CD4-positive, alpha-beta T cell treated with Interleukin-4 for 1 hour (primary cell): ENCODE measurements around the gene RGL3.
"Not testable (repeated sequence)": the region's sequence is repeated elsewhere in the genome, so short reads cannot be mapped to it uniquely, and the experiment has no call there.

Experiments
- DNase-seq, 2 donors: peaks; one replicate each; pipeline ENCODE4 v3.0.0-alpha.2; 2020 to 2022

The RGL3 gene

DNA sequence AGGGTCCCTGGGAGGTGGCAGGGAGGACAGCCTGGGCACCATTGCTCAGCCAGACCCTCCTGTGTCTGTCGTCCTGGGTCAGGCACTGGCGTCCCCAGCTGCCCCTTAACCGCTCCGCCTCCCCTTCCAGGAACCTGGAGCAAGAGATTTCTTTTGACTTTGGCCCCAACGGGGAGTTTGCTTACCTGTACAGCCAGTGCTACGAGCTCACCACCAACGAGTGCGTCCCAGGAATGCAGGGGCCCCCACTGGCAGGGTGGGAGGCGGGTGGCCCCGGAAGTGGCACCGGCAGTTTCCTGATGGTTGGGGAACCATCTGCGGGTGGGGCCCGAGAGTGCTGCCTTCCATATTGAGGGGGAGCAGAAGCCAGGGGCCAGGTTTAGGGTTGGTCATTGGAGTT is 29.3 kb upstream of the RGL3 start:
- no peak for DNase-seq

- DNase-seq: no peak
Measured at GRCh38 chr19:11447347-11448262, 28.5 kb upstream of the RGL3 start.

- peak; percentile 34 to 36 for DNase-seq
Measured at GRCh38 chr19:11446652-11447301, 27.7 kb upstream of the RGL3 start.

- DNase-seq: no peak
Measured at GRCh38 chr19:11446271-11446651, 27.1 kb upstream of the RGL3 start.

- DNase-seq: no peak
Measured at GRCh38 chr19:11445141-11445540, 26.0 kb upstream of the RGL3 start.

DNA sequence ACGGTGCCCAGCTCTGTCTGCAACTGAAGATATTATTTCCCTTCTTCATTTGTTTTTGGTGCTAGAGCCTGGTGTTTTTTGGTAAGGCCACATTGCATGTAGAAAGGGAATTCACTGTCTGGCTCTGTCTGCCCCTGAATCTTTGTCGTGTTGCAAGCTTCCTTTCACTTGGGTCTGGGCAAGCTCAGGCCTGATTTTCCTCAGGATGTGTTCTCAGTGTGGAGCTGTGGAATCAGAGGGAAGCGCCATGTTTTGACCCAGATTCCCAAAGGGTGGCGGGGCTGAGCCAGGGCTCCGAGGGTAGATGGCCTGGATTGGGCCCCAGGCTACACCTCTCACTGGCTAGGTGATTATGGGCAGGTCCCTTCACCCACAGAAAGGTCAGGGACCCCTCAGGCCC is 24.9 kb upstream of the RGL3 start:
- DNase-seq: no peak

GRCh38 chr19:11437955-11438354 is 18.8 kb upstream of the RGL3 start:
- DNase-seq: peak in 1 of 2 donors; percentile 74

DNA sequence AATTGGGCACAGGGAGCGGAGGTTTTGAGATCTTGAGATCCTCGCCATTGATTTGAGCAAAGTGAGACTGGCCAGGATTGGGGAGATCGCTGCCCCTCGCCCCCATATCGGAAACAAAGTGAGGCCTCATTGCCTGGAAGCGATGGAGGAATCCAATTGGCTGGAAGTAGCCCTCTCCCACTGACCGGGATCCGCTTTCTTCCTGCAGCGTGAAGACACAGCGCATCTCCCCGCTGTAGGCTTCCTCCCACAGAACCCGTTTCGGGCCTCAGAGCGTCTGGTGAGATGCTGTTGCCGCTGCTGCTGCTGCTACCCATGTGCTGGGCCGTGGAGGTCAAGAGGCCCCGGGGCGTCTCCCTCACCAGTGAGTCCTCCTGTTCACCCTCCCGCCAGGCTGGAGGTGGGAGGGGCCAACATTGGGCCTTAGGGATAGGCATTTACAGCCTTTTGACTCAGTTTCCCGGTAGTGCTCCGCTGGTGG is 16.8 kb upstream of the RGL3 start:
- DNase-seq: no peak

DNA sequence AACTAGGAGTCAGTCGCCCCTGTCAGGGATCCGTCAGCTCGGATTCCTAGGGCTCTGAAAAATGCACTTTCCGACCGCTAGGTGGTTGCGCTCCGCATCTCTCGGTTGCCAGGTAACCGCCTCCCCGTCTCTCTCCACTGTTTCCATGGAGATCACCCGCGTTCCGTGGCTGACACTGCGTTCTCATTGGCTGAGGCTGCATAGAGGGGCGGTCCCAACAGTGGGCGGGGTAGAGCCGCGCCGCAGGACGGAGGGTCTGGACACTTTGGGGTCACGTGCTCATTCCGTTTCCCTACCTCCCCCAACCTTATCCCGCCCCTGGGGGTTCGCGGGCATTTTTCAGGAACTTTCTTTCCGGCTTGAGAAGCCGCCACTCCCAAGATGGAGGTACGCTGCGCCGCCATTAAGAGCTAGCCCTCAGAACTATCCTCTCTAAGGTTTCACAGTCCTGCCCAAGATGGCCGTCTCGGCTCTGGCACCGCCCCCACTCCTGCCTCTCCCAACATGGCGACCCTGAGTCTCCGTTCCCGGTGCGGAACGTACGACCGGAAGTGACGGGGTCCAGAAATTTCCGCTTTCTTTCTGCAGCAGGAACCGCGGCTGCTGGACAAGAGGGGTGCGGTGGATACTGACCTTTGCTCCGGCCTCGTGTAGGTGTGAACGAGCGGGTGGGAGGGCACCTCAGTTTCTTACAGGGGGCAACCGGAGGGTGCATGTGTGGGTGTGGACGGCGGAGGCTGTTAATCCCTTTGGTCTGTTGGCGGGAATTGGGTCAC is 16.1 kb upstream of the RGL3 start, which contains the start of the genes ODAD3 and PRKCSH:
Gene ODAD3, minus strand, starts transcription at position 65 of the 776 bp plus-strand sequence. CDS start 105 bp downstream, outside the sequence.
Gene PRKCSH, plus strand, starts transcription at position 579 of the 776 bp plus-strand sequence. CDS start 483 bp downstream, outside the sequence.
- DNase-seq: peak; percentile 99

GRCh38 chr19:11434703-11435056 is 15.6 kb upstream of the RGL3 start:
- no peak for DNase-seq

DNA sequence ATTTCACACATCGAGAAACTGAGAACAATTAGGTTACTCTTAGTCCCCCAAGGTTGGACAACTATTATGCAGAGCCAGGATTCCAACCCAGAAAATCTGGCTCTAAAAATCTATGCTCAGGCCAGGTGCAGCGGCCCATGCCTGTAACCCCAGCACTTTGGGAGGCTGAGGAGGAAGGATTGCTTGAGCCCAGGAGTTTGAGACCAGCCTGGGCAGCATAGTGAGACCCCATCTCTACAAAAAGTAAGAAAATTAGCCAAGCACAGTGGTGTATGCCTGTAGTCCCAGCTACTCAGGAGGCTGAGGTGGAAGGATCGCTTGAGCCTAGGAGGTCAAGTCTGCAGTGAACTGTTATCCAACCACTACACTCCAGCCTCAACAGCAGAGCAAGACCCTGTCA is 14.4 kb upstream of the RGL3 start:
- DNase-seq: not testable (repeated sequence)

DNA sequence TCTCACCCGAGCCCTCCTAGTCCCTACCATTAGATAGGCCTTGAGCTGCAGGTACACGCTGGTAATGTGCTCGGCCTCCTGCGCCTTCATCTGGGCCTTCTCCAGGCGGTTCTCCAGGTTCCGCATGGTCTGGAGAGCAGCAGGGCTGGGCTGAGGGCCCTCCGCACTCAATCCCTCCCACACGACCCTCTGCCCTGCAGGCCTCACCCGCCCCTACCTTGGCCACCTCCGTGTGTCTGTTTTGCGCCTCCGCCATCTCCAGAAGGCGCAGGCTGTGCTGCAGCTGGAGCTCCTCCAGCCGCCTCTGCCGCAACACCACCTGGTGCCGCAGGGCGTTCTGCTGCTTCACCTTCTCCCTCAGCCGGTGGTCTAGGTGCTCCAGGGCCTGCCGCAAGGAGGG is 7.5 kb upstream of the RGL3 start:
- no peak for DNase-seq

DNA sequence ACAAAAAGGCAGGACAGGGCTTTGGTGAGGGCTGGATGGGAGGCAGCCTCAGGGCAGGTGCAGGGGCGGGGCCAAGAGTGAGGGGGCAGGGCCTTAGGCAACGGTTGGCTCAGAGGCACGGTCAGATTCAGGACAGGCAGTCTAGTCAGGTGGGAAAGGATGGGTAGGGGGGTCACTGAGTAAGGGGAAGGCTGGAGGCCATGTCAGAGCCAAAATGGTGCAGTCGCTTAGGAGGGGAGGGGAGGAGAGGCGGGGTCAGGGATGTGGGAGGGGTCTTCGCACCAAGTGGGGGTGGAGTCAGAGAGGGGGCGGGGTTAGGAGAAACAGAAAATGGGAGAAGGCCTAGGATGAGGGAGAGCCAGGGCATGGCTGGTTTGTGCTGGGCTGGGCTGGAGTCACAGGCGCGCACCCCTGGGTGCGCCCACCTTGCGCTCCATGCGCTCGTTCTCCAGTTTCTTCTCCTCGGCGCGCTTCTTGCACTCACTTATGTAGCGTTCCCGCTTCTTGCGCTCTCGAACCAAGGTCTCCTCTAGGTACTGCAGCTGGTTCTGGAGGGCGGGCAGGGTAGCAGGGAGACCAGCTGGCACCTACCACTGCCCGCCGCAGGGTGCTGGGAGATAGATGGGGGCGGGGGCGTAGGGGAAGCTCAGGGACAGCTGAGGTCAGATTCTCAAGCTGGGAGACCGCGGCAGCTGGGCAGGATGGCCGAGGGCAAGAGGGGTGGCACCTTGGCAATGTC is 6.8 kb upstream of the RGL3 start:
- no peak for DNase-seq

- DNase-seq: no peak
Measured at GRCh38 chr19:11423791-11424181, 4.7 kb upstream of the RGL3 start.

DNA sequence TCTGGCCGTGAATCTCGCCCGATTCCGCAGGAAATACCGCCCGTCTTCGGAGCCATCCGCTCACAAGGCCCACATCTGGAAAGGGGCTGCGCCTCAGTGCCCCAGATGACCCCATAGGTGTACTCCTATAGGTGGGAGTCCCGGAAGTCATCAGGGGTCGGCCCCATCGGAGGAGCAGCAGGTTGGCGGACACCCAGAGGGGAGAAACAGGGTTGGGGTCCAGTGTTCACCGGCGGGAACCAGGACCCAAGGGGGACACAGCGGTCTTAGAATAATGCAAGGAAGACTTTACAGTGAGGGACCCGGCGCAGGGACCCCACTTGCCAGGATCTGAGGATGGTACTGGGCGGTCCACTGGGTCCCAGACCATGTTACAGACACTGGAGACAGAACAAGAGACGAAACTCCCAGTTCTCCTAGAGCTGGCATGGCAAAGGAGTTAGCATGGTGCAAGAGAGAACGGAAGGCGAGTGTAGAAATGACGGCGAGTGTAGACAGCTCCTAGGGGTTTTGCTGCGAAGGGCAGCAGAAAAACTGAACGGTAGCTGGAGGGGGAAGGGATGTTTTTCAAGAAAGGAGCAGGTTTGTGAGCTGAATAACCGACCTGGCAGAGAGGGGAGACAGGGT is 4.2 kb upstream of the RGL3 start:
- DNase-seq: no peak

DNA sequence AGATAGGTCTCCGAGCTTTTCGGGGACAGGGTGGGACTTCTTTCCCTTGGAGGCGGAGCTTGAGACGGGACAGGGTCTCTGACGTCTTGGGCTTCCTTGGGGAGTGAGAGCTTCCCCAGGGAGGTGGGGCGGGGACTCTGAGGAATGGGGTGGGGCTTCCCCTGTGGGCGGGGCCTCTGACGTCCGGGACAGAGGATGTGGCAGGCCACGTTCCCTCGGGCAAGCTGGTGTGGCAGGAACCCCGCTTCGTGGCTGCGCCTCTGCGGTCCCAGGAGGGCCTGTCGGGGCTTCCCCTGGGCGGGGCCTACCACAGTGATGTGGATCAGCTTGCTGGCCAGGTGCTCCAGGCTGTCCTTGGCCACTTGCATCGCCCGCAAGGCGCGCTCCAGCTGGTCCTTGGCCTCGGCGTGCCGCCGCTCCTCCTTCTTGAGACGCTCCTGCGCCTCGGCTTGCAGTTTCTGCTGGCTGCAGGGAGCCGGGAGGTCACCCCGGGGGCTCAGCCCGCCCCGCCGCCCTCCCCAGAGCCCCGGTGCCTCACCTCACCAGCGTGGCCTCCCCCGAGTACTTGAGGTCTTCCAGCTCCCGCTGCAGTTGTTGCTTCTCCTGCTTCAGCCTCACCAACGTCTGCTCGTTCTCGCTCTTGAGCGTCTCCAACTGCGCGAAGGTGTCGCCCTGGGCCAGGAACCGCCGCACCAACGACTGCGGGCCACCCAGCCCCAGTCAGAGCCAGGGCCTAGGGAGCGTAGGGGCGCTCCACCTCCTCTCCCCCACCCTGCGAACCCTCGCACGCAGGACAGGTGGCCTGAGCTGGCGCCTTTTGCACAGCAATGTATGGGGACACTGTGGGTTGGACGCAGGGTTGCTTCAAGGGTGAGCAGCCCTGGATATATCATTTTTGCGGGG is 3.3 kb upstream of the RGL3 start:
- DNase-seq: peak; percentile 81 to 90

GRCh38 chr19:11421371-11422098 is 2.4 kb upstream of the RGL3 start:
- DNase-seq: peak; percentile 50 to 62

- DNase-seq: no peak
Measured at GRCh38 chr19:11420429-11421370, 1.6 kb upstream of the RGL3 start.

DNA sequence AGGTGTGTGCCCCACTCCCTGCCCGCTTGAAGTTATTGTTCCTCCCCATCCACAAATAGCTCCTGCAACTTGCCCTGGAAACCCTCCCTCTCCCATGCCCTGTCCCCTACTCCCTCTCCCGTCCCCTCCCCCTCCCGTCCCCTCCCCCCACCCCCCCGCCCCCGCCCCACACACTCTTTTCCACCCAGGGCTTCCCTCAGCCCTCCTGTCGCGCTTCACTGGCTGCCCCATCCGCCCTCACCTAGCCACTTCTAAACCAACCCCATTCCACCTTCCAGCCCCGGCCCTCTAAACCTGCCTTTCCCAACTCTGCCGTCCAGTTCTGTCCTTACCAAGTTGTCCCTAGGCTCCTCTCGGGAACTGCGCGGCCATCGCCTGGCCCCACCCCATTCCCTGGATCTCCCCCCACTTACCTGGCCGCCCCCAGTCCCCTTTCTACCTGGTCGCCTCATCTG is 993 bp downstream of the RGL3 start:
- no peak for DNase-seq
